SH-SY5Y (cell line): ENCODE results near the gene TXNL4A.

ENCODE experiments used
- GATA2 ChIP-seq: IDR thresholded peaks from 2 replicates; pipeline ENCODE4 v1.6.1; 2011; ENCODE audit warnings: mild to moderate bottlenecking, low read depth, low read length
- GATA3 ChIP-seq: IDR thresholded peaks from 2 replicates; pipeline ENCODE4 v1.6.1; 2011; ENCODE audit warnings: low read depth, mild to moderate bottlenecking, low read length, moderate library complexity

DNA sequence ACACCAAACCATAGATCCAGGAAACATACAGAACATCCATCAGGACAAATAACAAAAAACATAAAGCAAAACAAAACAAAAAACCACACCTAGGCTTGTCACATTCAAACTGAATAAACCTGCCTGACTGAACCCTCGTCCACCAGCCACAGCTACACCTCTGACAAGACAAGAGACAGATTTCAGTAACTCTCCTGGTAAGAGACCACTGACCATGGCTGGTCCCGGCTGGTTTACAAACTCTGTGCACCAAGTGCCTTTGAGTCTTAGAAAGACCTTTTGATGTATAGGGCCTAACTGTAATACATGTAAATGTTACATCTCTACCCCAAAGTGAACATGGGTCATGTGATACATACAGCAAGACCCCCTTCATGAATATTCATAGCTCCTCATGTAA is 32.1 kb downstream of the TXNL4A start:
- TF ChIP-seq GATA2 (no peak), GATA3 (no peak)
